Nasal cavity respiratory epithelium epithelial cell of viscerocranial mucosa (primary cell): ENCODE data around the gene LONRF2. TPM values are rescaled to one million over a fixed set of nuclear protein-coding genes. Genes with fewer than 3 reads are reported as not detected.

Source experiments
- total RNA-seq: library from RNA; depleted of rRNA; stranded (reverse); fragments of >200 nt; gene quantifications from 2 replicates; pipeline ENCODE4 v1.2.3, GENCODE V29; 2014

The LONRF2 gene
- total RNA-seq = under 0.01 TPM in 1 of 2 replicates, not detected in the other

DNA sequence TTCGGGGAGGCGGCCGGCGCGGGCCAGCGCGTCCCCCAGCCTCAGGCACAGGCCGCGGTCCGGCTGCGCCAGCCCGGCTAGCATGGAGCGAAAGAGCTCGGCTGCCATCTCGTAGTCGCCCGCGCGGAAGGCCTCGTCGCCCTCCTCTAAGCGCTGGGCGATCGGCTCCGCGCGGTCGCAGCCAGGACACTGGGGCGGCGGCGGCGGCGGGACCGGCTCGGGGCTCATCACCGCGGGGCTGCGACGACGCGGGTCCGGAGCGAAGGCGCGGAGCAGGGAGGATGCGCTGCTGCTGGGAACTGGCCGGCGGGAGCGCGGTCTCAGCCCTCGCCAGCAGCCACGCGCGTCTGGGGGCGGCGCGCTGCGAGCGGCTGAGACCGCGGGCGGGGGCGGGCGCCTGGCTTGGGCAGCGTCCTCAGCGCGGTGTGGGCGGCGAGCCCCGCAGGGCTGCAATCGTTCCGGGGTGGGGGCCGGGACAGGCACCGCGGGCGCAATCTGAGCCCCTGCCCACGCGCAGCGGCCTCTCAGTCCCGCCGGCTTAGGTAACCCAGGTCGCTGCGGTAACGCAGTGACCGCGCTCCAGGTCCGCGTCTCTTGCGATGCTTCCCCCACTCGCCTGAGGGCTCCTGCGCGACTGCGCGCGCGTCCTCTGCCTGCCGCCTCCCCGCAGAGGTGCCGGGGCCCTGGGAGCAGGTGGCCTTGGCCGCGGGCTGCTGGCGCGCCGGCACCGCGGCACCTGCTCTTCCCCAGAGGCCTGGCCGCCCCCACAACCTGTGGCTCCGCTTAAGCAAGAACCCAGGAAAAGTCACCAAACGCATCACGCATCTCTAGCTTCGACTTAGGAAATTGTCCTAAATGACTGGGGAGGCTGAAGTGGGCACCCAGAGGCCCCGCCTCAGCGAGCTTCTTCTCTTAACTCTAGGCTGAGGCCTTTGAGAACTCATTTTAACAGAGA is at the start of gene LONRF2:
LONRF2 (minus strand) TSS at position 636 of the 955 bp plus-strand sequence; CDS start at position 228, 408 bp downstream.

Other genes starting within 250 kb of the LONRF2 start
- gene AFF3, start 179.9 kb downstream of the LONRF2 start, total RNA-seq = under 0.01 TPM in 1 of 2 replicates, not detected in the other
- 0.34 and 2.0 TPM in 2 replicates for gene CHST10, start 95.2 kb upstream of the LONRF2 start, total RNA-seq
- gene NMS, start 148.0 kb upstream of the LONRF2 start, total RNA-seq = not detected in 2 replicates
- 28.0 and 43.1 TPM in 2 replicates for gene PDCL3, start 240.5 kb upstream of the LONRF2 start, total RNA-seq